Mesendoderm (in vitro differentiated cells): ENCODE data around the gene RAC2.

ENCODE experiments used
- DNase-seq: peaks from one replicate; pipeline ENCODE4 v3.0.0; 2013
- H2AK5ac ChIP-seq: 2 replicates; pipeline ENCODE4 v1.6.1; 2013; ENCODE audit warnings: low read length, inconsistent platforms
- H2BK120ac ChIP-seq: 2 replicates; pipeline ENCODE4 v1.6.1; 2013; ENCODE audit warnings: low read depth, mild to moderate bottlenecking, low read length, moderate library complexity, mixed read lengths
- H2BK15ac ChIP-seq: replicated peaks from 2 replicates; pipeline ENCODE4 v1.6.1; 2013; ENCODE audit warnings: low read depth, mild to moderate bottlenecking, moderate library complexity
- H2BK5ac ChIP-seq: 2 replicates; pipeline ENCODE4 v1.6.1; 2013; ENCODE audit warnings: low read length, inconsistent platforms
- H3K18ac ChIP-seq: 2 replicates; pipeline ENCODE4 v1.6.1; 2013; ENCODE audit warnings: mild to moderate bottlenecking, low read length, mixed read lengths
- H3K23ac ChIP-seq: one replicate; pipeline ENCODE4 v1.6.1; 2013; ENCODE audit warnings: low read length
- H3K27ac ChIP-seq: 2 replicates; pipeline ENCODE4 v1.5.1; 2013; ENCODE audit warnings: low read depth, mild to moderate bottlenecking, inconsistent platforms, low read length, moderate library complexity
- H3K27me3 ChIP-seq: 2 replicates; pipeline ENCODE4 v1.6.1; 2013; ENCODE audit warnings: low read length, control low read depth, mild to moderate bottlenecking, inconsistent platforms; ENCODE audit not compliant: insufficient read depth, poor library complexity
- H3K36me3 ChIP-seq: 2 replicates; pipeline ENCODE4 v1.6.1; 2013; ENCODE audit warnings: low read length, inconsistent platforms; ENCODE audit not compliant: control insufficient read depth, insufficient read depth
- H3K4ac ChIP-seq: one replicate; pipeline ENCODE4 v1.6.1; 2013; ENCODE audit warnings: low read depth, mild to moderate bottlenecking, low read length, moderate library complexity
- H3K4me1 ChIP-seq: 2 replicates; pipeline ENCODE4 v1.6.1; 2013; ENCODE audit warnings: low read depth, low read length, inconsistent platforms; ENCODE audit not compliant: control insufficient read depth
- H3K4me2 ChIP-seq: 2 replicates; pipeline ENCODE4 v1.6.1; 2013; ENCODE audit warnings: low read length
- H3K4me3 ChIP-seq: 2 replicates; pipeline ENCODE4 v1.5.1; 2013; ENCODE audit warnings: mild to moderate bottlenecking, low read length
- H3K56ac ChIP-seq: one replicate; pipeline ENCODE4 v1.6.1; 2013; ENCODE audit warnings: low read length
- H3K79me1 ChIP-seq: 2 replicates; pipeline ENCODE4 v1.6.1; 2013; ENCODE audit warnings: low read length, inconsistent platforms
- H3K79me2 ChIP-seq: 2 replicates; pipeline ENCODE4 v1.6.1; 2013; ENCODE audit warnings: mild to moderate bottlenecking, low read length; ENCODE audit not compliant: control insufficient read depth, insufficient read depth
- H3K9ac ChIP-seq: 2 replicates; pipeline ENCODE4 v1.6.1; 2013; ENCODE audit warnings: low read length, inconsistent platforms
- H4K5ac ChIP-seq: one replicate; pipeline ENCODE4 v1.6.1; 2013; ENCODE audit warnings: low read length
- H4K8ac ChIP-seq: one replicate; pipeline ENCODE4 v1.6.1; 2013; ENCODE audit warnings: low read depth, mild to moderate bottlenecking, control low read depth, low read length, moderate library complexity
- WGBS: extraction: QIAGEN DNeasy Blood & Tissue Kit; methylation state at CpG from one replicate; pipeline ENCODE4 v1.1.7; 2013; ENCODE audit warnings: low lambda C conversion rate, missing lambda C conversion rate; ENCODE audit not compliant: insufficient coverage; ENCODE audit errors: extremely low coverage; 5-methylcytosine and 5-hydroxymethylcytosine counted together

The RAC2 gene

DNA sequence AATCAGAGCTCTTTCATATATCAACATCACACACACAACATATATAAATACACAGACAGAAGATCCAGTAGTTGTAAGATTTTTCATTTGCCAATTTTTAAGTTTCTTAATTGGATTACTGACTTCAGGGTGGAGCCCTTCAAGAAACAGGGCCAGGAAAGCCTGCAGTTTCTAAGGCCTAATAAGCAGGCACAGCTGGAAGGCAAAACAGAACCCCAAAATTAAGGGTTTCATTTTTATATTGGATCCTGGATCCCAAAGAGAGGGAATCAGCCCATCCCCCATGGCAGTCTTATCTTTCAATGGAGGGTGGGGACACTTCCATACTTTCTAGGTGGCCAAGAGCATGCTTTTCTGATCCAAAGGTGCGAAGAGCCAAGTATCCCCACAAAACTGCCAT lies 51.3 kb downstream of the RAC2 start:
- Histone ChIP-seq H3K79me2 (no peaks in the 10 kb centered on the region), H3K9ac (no peak overlapping the region), H3K56ac (no peak overlapping the region), H4K5ac (no peak overlapping the region), H3K27me3 (no peaks in the 10 kb centered on the region), H3K4me2 (no peak overlapping the region), H2BK120ac (no peak overlapping the region), H3K4me3 (no peak overlapping the region), H3K27ac (no peak overlapping the region), H4K8ac (no peak overlapping the region), H2AK5ac (no peak overlapping the region), H3K18ac (no peak overlapping the region), H3K36me3 (no peaks in the 10 kb centered on the region), H3K23ac (no peak overlapping the region), H2BK15ac (no peak overlapping the region), H2BK5ac (no peak overlapping the region), H3K4ac (no peak overlapping the region), H3K4me1 (peaks cover 14% of the 10 kb centered on the region), H3K79me1 (no peaks in the 10 kb centered on the region)
- no CpG with 5 or more reads among the region's 1 CpG for WGBS
- DNase-seq: no peak

DNA sequence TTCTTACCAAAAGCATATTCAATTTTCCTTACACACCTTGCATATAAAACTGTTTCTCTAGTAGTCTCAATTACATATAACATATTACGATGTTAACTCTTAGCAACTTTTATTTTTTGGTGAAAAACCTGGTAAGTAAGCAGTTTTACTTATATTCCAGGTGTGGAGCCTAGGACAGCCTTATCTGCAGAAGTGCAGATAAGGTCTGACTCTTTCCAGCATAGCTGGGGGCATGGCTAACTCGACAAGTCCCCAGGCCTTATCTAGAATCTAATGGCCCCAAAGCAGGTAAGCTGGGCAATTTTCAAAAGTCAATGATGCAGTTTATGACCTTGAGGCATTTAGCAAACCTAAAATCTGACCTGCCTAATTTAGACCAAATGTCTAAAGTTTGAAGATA lies 51.9 kb downstream of the RAC2 start:
- Histone ChIP-seq H3K56ac (no peak overlapping the region), H3K79me1 (no peaks in the 10 kb centered on the region), H2AK5ac (no peak overlapping the region), H3K36me3 (no peaks in the 10 kb centered on the region), H3K4me1 (peaks cover 13% of the 10 kb centered on the region), H4K8ac (no peak overlapping the region), H3K4me3 (no peak overlapping the region), H3K79me2 (no peaks in the 10 kb centered on the region), H2BK120ac (no peak overlapping the region), H2BK5ac (no peak overlapping the region), H3K4me2 (no peak overlapping the region), H3K27ac (no peak overlapping the region), H3K18ac (no peak overlapping the region), H4K5ac (no peak overlapping the region), H3K27me3 (no peaks in the 10 kb centered on the region), H3K9ac (no peak overlapping the region), H2BK15ac (no peak overlapping the region), H3K4ac (no peak overlapping the region), H3K23ac (no peak overlapping the region)
- peak; percentile 55 for DNase-seq
- WGBS: no CpG with 5 or more reads among the region's 2 CpGs

DNA sequence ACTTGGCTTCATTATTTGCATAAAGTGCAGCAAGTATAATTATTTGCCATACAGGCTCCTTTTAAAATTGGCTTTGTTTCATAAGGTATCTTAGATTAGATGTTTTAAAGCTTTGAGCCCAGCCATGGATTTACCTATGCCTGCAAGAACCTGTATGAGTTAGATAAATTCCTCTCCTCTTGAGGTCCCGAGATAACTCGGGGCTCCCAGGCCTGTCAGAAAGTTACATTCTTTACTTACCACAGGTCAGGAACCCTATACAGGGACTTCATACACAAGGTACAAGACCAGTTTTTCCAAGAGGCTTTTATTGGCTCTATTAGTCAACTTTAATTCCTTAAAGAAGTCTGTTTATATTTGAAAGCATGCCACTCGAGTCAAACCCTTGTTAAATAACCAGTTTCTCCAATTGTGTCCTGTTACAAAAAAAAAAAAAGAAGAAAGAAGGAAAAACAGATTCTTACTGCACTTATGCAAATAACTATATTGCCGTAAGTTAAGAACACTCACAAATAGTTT lies 53.7 kb downstream of the RAC2 start:
- no peaks in the 10 kb centered on the region for H3K79me2 ChIP-seq
- H3K4me3 ChIP-seq: no peak overlapping the region
- no peak overlapping the region for H3K23ac ChIP-seq
- no peaks in the 10 kb centered on the region for H3K36me3 ChIP-seq
- H2AK5ac ChIP-seq: no peak overlapping the region
- no peak overlapping the region for H3K4ac ChIP-seq
- H3K79me1 ChIP-seq: no peaks in the 10 kb centered on the region
- no peak overlapping the region for H3K18ac ChIP-seq
- no CpG with 5 or more reads among the region's 4 CpGs for WGBS
- H3K56ac ChIP-seq: no peak overlapping the region
- no peak overlapping the region for H3K4me2 ChIP-seq
- no peak overlapping the region for H4K5ac ChIP-seq
- DNase-seq: no peak
- H3K4me1 ChIP-seq: peaks cover 9% of the 10 kb centered on the region
- H2BK15ac ChIP-seq: no peak overlapping the region
- no peaks in the 10 kb centered on the region for H3K27me3 ChIP-seq
- no peak overlapping the region for H4K8ac ChIP-seq
- no peak overlapping the region for H2BK5ac ChIP-seq
- no peak overlapping the region for H3K9ac ChIP-seq
- no peak overlapping the region for H2BK120ac ChIP-seq
- H3K27ac ChIP-seq: no peak overlapping the region

DNA sequence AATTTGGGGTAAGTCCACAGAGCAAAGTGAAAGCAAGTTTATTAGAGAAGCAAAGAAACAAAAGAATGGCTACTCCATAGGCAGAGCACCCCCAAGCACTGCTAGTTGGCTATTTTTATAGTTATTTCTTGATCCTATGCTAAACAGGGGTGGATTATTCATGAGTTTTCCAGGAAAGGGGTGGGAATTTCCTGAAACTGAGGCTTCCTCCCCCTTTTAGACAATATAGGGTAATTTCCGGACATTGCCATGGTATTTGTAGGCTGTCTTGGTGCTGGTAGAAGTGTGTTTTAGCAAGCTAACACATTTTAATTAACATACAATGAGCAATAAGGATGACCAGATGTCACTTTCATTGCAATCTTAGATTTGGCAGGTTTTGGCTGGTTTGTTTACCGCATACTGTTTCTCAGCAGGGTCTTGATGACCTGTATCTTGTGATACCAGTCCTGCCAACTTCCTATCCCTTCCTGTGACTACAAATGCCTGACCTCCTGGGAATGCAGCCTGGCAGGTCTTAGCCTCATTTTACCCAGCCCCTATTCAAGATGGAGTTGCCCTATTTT lies 55.1 kb downstream of the RAC2 start:
- H3K18ac ChIP-seq: peak overlapping the region; percentile 45
- H3K27ac ChIP-seq: peak overlapping the region; percentile 94
- no peak overlapping the region for H4K5ac ChIP-seq
- H3K79me1 ChIP-seq: no peaks in the 10 kb centered on the region
- DNase-seq: peak; percentile 97
- no peak overlapping the region for H2BK15ac ChIP-seq
- peak overlapping the region; percentile 57 for H3K4ac ChIP-seq
- H2BK120ac ChIP-seq: peak overlapping the region; percentile 39
- no CpG with 5 or more reads among the region's 2 CpGs for WGBS
- H3K4me2 ChIP-seq: peak overlapping the region; percentile 2
- no peak overlapping the region for H3K4me3 ChIP-seq
- H3K79me2 ChIP-seq: no peaks in the 10 kb centered on the region
- H2AK5ac ChIP-seq: no peak overlapping the region
- H3K4me1 ChIP-seq: peaks cover 9% of the 10 kb centered on the region
- H3K23ac ChIP-seq: no peak overlapping the region
- H2BK5ac ChIP-seq: peak overlapping the region; percentile 97
- H3K9ac ChIP-seq: peak overlapping the region; percentile 34
- H3K27me3 ChIP-seq: no peaks in the 10 kb centered on the region
- no peak overlapping the region for H4K8ac ChIP-seq
- no peaks in the 10 kb centered on the region for H3K36me3 ChIP-seq
- H3K56ac ChIP-seq: peak overlapping the region; percentile 74

DNA sequence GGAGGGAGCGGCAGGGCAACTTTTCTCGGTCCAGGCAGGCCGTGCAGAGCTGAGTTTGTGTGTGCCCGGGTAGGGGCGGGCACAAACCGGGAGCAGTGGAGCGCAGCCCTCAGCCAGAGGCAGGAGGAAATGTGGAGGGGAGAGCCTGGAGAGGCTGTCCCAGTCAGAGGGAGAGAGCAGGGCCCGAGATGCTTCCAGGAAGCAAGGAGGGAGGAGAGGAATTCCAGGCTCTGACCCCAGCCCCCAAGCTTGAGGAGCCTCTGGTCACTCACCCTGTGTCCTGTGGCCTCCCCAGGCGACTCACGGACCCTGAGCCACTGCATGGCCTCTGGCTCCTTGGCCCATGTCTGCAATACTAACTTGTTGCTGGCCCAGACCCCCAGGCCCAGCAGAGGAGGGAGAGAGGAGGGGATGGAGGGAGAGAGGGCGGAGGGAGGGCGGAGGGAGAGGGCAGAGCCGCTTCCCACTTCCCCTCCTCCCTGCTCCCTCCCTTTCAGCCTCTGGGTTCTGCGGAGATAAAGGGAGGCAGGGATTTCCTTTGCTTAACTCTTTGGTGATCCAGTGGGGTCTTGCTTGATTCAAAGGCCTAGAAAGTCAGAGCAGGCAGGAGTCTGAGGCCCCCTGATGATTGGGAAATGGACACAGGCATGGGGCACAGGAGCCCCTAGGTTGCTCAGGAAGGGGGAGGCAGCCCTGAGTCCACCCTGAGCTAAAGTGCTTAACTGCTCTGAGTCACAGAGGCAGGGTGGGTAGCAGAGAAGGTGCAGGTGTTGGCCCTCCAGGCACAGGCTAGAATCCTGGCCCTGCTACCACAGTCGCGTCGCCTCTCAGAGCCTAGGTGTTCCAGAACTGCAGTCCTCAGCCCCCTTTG lies 55.9 kb downstream of the RAC2 start, which contains the start of gene C1QTNF6:
C1QTNF6 (minus strand) TSS at position 357 of the 871 bp plus-strand sequence; CDS start at position 323, 34 bp downstream.
- peak within 1 kb of the TSS; percentile 61 for H4K5ac ChIP-seq
- peaks cover 9% of the 10 kb centered on the region for H3K4me1 ChIP-seq
- peak within 1 kb of the TSS; percentile 51 for H3K18ac ChIP-seq
- peak; percentile 95 for DNase-seq
- peak within 1 kb of the TSS; percentile 9 for H2AK5ac ChIP-seq
- H2BK5ac ChIP-seq: peak within 1 kb of the TSS; percentile 97
- peak within 1 kb of the TSS; percentile 3 for H3K4me2 ChIP-seq
- peak within 1 kb of the TSS; percentile 56 for H2BK120ac ChIP-seq
- H3K4me3 ChIP-seq: no peak within 1 kb of the TSS
- peak within 1 kb of the TSS; percentile 82 for H3K4ac ChIP-seq
- no peaks in the 10 kb centered on the region for H3K79me1 ChIP-seq
- WGBS: no CpG with 5 or more reads among the region's 17 CpGs
- peak within 1 kb of the TSS; percentile 42 for H3K9ac ChIP-seq
- no peak within 1 kb of the TSS for H2BK15ac ChIP-seq
- H3K23ac ChIP-seq: peak within 1 kb of the TSS; percentile 95
- no peaks in the 10 kb centered on the region for H3K79me2 ChIP-seq
- no peak within 1 kb of the TSS for H4K8ac ChIP-seq
- no peaks in the 10 kb centered on the region for H3K36me3 ChIP-seq
- peak within 1 kb of the TSS; percentile 74 for H3K56ac ChIP-seq
- H3K27me3 ChIP-seq: no peaks in the 10 kb centered on the region
- H3K27ac ChIP-seq: peak within 1 kb of the TSS; percentile 94
